AG04450 (cell line): ENCODE data around the gene SLCO3A1. TPM values are rescaled to one million over a fixed set of nuclear protein-coding genes. Genes with fewer than 3 reads are reported as not detected.

Source experiments
- CTCF ChIA-PET: fragments of 300-600, 350-600 bp; formaldehyde crosslinking; extraction: SDS; loops from one replicate; lab custom pipeline; 2022; ENCODE audit warnings: antibody characterized with exemption, inconsistent platforms; lab: Charles Lee
- POLR2A ChIA-PET: fragments of 350-600 bp; formaldehyde crosslinking; extraction: SDS; loops from one replicate; lab custom pipeline; 2021; ENCODE audit warnings: antibody characterized with exemption, inconsistent platforms; lab: Yijun Ruan, JAX
- DNase-seq: peaks from one replicate; pipeline ENCODE4 v3.0.0-alpha.2; 2011; ENCODE audit warnings: low read depth, low spot score
- H3K27ac ChIP-seq: one replicate; pipeline ENCODE4 v1.5.1; 2012; ENCODE audit warnings: low read depth, low read length, control low read depth
- H3K27me3 ChIP-seq: one replicate; pipeline ENCODE4 v1.6.0; 2012; ENCODE audit warnings: low read length; ENCODE audit not compliant: control insufficient read depth, insufficient read depth
- H3K4me3 ChIP-seq: 2 replicates; pipeline ENCODE4 v1.5.1; 2011; ENCODE audit warnings: mild to moderate bottlenecking, low read depth, low read length, control low read depth
- H3K9me3 ChIP-seq: 2 replicates; pipeline ENCODE4 v1.5.1; 2012; ENCODE audit warnings: low read length; ENCODE audit not compliant: control insufficient read depth, insufficient read depth
- CTCF ChIP-seq: IDR thresholded peaks from 2 replicates; pipeline ENCODE4 v1.5.1; 2011; ENCODE audit warnings: low read depth, low read length, control low read depth, inconsistent platforms
- polyA plus RNA-seq: library from polyadenylated mRNA; depleted of rRNA; stranded (reverse); fragments of >200 nt; gene quantifications from 2 replicates; pipeline ENCODE4 v1.2.3, GENCODE V29; 2011

SLCO3A1 gene
- polyA plus RNA-seq, 1 experiment = 7.6 TPM

DNA sequence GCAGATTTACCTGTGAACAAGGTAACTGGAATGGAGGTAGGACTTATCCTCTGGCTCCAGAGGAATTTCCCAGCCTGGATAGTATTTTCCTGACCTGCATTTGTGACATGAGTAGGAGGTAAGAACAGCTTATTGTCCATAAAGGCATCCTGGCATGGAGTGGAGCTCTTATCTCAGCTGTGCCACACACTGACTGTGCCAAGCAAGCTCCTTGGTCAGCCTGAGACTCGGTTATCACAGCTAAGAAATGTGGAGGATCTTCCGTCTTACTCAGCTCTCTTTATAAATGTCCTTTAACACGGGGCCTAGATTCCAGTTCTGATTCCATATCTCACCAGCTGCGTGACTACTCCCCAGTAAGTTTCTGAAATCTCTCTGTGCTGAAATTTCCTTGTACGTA, 38.9 kb downstream of the SLCO3A1 start:
- Histone ChIP-seq H3K9me3 (no peaks in the 10 kb centered on the region), H3K27ac (no peak overlapping the region), H3K4me3 (no peak overlapping the region), H3K27me3 (no peaks in the 10 kb centered on the region)
- TF ChIP-seq CTCF = no peak
- ChIA-PET CTCF (interaction anchor here (1.2 to 1.5 kb wide), 3 partner anchors 8 to 837 kb away, joined by 3 to 10 read pairs (median 4); no protein-coding TSS in a partner anchor), POLR2A (no interaction called here)
- DNase-seq = no peak

- CTCF ChIA-PET = no interaction called here
- Histone ChIP-seq H3K9me3 (no peaks in the 10 kb centered on the region), H3K27ac (no peak overlapping the region), H3K4me3 (no peak overlapping the region), H3K27me3 (no peaks in the 10 kb centered on the region)
- no peak for TF ChIP-seq CTCF
- no peak for DNase-seq
- POLR2A ChIA-PET = no interaction called here
These were observed 41.1 kb downstream of the SLCO3A1 start for GRCh38 chr15:91894606-91895005.

DNA sequence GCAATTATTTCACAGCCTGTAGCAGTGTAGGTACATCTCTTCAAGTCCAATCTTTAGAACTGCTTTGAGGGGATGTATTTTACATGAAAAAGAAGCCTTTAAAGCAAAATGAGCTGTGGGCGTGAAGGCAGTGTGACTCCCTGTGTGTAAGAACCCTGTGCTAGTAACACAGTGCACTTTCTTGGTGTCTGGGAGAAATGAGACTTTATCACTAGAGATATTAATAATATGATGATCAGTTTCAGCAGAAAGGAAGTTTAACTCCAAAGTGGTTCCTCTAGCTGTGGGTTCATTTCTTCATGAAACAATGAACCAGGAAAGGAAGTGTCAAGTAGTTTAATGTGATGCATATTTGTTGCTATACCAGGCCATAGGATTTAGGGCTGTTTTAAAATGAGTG, 41.5 kb downstream of the SLCO3A1 start:
- H3K9me3 ChIP-seq = no peaks in the 10 kb centered on the region
- no peak for TF ChIP-seq CTCF
- DNase-seq = no peak
- H3K27me3 ChIP-seq = no peaks in the 10 kb centered on the region
- H3K27ac ChIP-seq = no peak overlapping the region
- no peak overlapping the region for H3K4me3 ChIP-seq
- CTCF ChIA-PET = interaction anchor here (0.5 to 1.1 kb wide), 2 partner anchors 41 to 43 kb away, joined by 3 to 4 read pairs; no protein-coding TSS in a partner anchor
- POLR2A ChIA-PET = no interaction called here

DNA sequence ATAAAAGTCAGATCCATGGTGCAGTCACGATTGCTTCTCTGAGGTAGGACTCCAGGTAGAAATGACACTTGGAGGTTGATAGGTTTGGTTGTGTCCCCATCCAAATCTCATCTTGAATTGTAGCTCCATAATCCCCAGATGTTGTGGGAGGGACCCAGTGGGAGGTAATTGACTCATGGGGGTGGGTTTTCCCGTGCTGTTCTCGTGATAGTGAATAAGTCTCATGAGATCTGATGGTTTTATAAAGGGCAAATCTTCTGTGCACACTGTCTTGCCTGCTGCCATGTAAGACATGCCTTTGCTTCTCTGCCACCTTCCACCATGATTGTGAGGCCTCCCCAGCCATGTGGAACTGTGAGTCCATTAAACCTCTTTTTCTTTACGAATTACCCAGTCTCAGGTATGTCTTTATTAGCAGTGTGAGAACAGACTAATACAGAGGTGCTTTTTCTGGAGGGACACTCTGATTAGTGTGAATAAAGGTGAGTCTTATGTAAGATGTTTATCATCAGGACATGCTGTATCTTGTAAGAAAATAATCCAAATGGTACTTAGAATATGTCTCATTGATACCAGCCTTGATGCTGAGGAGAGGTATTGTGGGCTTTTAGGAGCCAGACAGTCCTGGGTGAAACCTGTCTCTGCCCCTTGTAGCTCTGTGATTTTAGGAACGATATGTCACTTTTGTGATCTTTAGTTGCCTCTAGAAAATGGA, 43.0 kb downstream of the SLCO3A1 start:
- ChIA-PET POLR2A (no interaction called here), CTCF (no interaction called here)
- Histone ChIP-seq H3K9me3 (no peaks in the 10 kb centered on the region), H3K27me3 (no peaks in the 10 kb centered on the region), H3K27ac (no peak overlapping the region), H3K4me3 (no peak overlapping the region)
- no peak for DNase-seq
- TF ChIP-seq CTCF = no peak

- POLR2A ChIA-PET = no interaction called here
- CTCF ChIA-PET = interaction anchor here (1.0 kb wide), 1 partner anchor 50 kb away, joined by 3 read pairs; no protein-coding TSS in a partner anchor
- no peak for DNase-seq
- no peak overlapping the region for H3K27ac ChIP-seq
- H3K9me3 ChIP-seq = no peaks in the 10 kb centered on the region
- H3K4me3 ChIP-seq = no peak overlapping the region
- H3K27me3 ChIP-seq = no peaks in the 10 kb centered on the region
- TF ChIP-seq CTCF = no peak
These were observed 44.3 kb downstream of the SLCO3A1 start for GRCh38 chr15:91897585-91898372.
